Upper lobe of right lung (tissue), 1 donor: ENCODE results near the gene CTSZ. TPM values are rescaled to one million over a fixed set of nuclear protein-coding genes. Genes with fewer than 3 reads are reported as not detected.
"Not testable (repeated sequence)": the region's sequence is repeated elsewhere in the genome, so short reads cannot be mapped to it uniquely, and the experiment has no call there.

ENCODE experiments used
- ATAC-seq: fragments of 200-7000 bp; cut with Tn5 transposase; one replicate; pipeline ENCODE4 v1.9.1; 2020; ENCODE audit warnings: mild to moderate bottlenecking, moderate library complexity
- DNase-seq: peaks from one replicate; pipeline ENCODE4 v3.0.0-alpha.2; 2020
- H3K27ac ChIP-seq: fragments of 200-600 bp; one replicate; pipeline ENCODE4 v1.8.0; 2022
- H3K27me3 ChIP-seq: fragments of 200-600 bp; one replicate; pipeline ENCODE4 v1.8.0; 2022; ENCODE audit warnings: mild to moderate bottlenecking
- H3K36me3 ChIP-seq: fragments of 200-600 bp; one replicate; pipeline ENCODE4 v1.8.0; 2022
- H3K4me1 ChIP-seq: fragments of 200-600 bp; one replicate; pipeline ENCODE4 v1.8.0; 2022
- H3K4me3 ChIP-seq: fragments of 200-600 bp; one replicate; pipeline ENCODE4 v1.8.0; 2022; ENCODE audit warnings: mild to moderate bottlenecking
- H3K9me3 ChIP-seq: fragments of 200-600 bp; one replicate; pipeline ENCODE4 v1.8.0; 2022
- intact Hi-C: fragments of 100-400 bp; cut with DNase I; formaldehyde crosslinking; loops from one replicate; pipeline ENCODE4 v1.11.0; 2022
- total RNA-seq: library from RNA; stranded (reverse); fragmentation: NEBNext Ultra II Directional; extraction: Animal tissue kit (Norgen Biotek cat#: 25700); gene quantifications from one replicate; pipeline ENCODE4 v1.2.1, GENCODE V29; 2021
- TF ChIP-seq, protein P1 (sequence below): fragments of 200-600 bp; IDR thresholded peaks from one replicate; pipeline ENCODE4 v1.8.0; 2022; ENCODE audit warnings: antibody characterized with exemption
- donor health status: DM: no; HTN: yes; CAD: no; lungs with severe emphysema.

Gene CTSZ
- total RNA-seq, 1 donor from 2014 or later: 355 TPM

- TF ChIP-seq, protein P1, sequence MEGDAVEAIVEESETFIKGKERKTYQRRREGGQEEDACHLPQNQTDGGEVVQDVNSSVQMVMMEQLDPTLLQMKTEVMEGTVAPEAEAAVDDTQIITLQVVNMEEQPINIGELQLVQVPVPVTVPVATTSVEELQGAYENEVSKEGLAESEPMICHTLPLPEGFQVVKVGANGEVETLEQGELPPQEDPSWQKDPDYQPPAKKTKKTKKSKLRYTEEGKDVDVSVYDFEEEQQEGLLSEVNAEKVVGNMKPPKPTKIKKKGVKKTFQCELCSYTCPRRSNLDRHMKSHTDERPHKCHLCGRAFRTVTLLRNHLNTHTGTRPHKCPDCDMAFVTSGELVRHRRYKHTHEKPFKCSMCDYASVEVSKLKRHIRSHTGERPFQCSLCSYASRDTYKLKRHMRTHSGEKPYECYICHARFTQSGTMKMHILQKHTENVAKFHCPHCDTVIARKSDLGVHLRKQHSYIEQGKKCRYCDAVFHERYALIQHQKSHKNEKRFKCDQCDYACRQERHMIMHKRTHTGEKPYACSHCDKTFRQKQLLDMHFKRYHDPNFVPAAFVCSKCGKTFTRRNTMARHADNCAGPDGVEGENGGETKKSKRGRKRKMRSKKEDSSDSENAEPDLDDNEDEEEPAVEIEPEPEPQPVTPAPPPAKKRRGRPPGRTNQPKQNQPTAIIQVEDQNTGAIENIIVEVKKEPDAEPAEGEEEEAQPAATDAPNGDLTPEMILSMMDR: no peak
- Histone ChIP-seq H3K36me3 (no peaks in the 10 kb centered on the region), H3K27ac (no peak overlapping the region), H3K4me1 (no peaks in the 10 kb centered on the region), H3K4me3 (no peak overlapping the region), H3K27me3 (no peaks in the 10 kb centered on the region), H3K9me3 (peaks cover 9% of the 10 kb centered on the region)
- intact Hi-C loops: no loop called here
- ATAC-seq (no peak), DNase-seq (no peak)
Observed at GRCh38 chr20:58971429-58971828, 35.6 kb downstream of the CTSZ start.

DNA sequence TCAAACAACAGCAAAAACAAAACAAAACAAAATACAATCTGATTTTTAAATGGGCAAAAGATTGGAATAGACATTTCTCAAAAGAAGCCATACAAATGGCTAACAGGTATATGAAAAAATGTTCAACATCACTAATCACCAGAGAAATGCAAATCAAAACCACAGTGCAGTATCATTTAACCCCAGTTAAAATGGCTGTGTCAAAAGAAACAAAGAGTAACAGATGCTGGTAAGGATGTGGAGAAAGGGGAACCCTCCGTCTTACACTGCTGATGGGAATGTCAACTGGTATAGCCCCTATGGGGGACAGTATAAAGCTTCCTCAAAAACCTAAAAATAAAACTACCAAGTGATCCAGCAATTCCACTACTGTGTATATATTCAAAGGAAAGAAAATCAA is 36.9 kb downstream of the CTSZ start:
- intact Hi-C loops: no loop called here
- no peaks in the 10 kb centered on the region for H3K4me1 ChIP-seq
- H3K36me3 ChIP-seq: no peaks in the 10 kb centered on the region
- DNase-seq: no peak
- peaks cover under 1% of the 10 kb centered on the region for H3K9me3 ChIP-seq
- TF ChIP-seq, protein P1: no peak
- H3K27ac ChIP-seq: no peak overlapping the region
- no peak overlapping the region for H3K4me3 ChIP-seq
- no peak for ATAC-seq
- no peaks in the 10 kb centered on the region for H3K27me3 ChIP-seq

DNA sequence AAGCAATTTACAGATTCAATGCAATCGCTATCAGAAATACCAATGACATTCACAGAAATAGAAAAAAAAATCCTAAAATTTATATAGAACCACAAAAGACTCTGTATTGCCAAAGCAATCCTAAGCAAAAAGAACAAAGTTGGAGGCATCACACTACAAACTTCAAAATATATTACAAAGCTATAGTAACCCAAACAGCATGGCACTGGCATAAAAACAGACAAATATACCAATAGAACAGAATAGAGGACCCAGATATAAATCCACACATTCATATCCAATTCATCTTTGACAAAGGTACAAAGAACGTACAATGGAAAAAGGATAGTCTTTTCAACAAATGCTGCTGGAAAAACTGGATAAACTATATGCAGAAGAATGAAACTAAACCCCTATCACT is 37.6 kb downstream of the CTSZ start:
- TF ChIP-seq, protein P1: no peak
- Histone ChIP-seq H3K27ac (no peak overlapping the region), H3K27me3 (no peaks in the 10 kb centered on the region), H3K4me1 (no peaks in the 10 kb centered on the region), H3K36me3 (no peaks in the 10 kb centered on the region), H3K4me3 (no peak overlapping the region), H3K9me3 (no peaks in the 10 kb centered on the region)
- intact Hi-C loops: no loop called here
- no peak for DNase-seq
- no peak for ATAC-seq

DNA sequence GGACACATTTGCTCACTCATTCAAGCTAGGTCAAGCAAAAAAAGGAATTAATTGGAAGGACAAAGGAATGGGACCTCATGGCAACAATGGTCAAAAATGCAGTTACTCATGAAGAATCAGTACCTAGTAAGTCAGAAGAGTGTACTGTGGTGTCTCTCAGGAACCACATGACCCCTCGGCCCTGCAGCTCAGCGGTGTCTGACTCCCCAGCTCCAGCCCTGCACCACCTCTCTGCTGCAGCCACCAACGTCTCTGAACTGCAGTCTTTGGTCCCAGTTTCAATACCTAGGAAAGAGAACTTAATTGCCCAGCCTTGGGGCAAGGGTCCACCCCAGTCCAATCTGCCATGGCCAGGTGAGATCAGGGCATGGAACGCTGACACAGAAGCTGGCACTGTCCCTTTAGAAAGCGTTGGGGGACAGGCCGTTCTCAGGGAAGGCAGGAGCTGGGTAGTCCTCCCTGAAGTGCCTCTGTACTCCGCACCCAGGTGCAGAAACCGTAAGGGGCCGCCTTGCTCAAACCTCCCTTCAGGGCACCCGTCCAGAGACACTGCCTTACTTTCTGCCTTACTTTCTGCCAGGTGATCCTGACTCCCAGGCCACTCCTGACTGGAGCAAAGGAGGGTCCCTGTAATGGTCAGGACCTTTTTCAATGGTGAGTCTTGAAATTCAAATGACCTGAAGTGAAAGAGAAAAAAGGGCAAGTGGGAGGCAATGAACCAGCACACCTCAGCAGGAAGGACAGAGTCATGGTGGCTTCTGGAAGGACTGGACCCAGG is 39.2 kb downstream of the CTSZ start:
- Histone ChIP-seq H3K4me3 (no peak overlapping the region), H3K27ac (no peak overlapping the region), H3K27me3 (no peaks in the 10 kb centered on the region), H3K36me3 (no peaks in the 10 kb centered on the region), H3K4me1 (no peaks in the 10 kb centered on the region), H3K9me3 (no peaks in the 10 kb centered on the region)
- TF ChIP-seq, protein P1: no peak
- DNase-seq (no peak), ATAC-seq (no peak)
- intact Hi-C loops: no loop called here

DNA sequence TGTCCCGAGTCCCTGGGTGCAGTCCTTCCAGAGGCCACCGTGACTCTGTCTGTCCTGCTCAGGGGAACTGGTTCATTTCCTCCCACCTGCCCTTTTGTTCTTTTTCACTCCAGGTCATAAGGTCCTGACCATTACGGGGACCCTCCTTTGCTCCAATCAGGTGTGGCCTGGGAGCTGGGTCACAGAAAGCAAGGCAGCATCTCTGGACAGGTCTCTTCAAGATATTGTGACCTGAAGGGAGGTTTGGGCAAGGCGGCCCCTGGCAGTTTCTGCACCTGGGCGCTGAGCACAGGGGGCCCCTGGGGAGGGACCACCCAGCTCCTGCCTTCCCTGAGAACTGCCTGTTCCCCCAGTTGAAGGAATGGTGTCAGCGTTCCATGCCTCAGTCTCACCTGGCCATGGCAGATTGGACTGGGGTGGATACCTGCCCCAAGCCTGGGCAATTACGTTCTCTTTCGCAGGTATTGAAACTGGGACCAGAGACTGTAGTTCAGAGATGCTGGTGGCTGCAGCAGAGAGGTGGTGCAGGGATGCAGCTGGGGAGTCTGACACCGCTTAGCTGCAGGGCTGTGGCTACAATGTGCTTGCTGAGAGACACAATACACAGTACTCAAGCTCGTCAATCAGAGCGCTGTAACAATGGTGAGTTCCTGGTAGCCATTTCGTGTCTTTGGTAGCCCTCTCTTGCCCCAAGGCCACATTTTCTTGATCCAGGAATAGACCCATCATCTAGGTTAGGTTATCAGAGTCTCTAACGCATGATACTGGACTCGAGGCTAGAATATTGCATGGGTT is 41.6 kb downstream of the CTSZ start:
- intact Hi-C loops: no loop called here
- no peak for ATAC-seq
- Histone ChIP-seq H3K27ac (no peak overlapping the region), H3K4me3 (no peak overlapping the region), H3K9me3 (no peaks in the 10 kb centered on the region), H3K36me3 (no peaks in the 10 kb centered on the region), H3K4me1 (no peaks in the 10 kb centered on the region), H3K27me3 (no peaks in the 10 kb centered on the region)
- no peak for DNase-seq
- TF ChIP-seq, protein P1: no peak

- H3K27ac ChIP-seq, intact Hi-C loops, H3K4me3 ChIP-seq, H3K9me3 ChIP-seq, H3K27me3 ChIP-seq, H3K36me3 ChIP-seq, H3K4me1 ChIP-seq, DNase-seq, ATAC-seq: not testable (repeated sequence)
Observed at GRCh38 chr20:58963922-58964321, 43.1 kb downstream of the CTSZ start.
